ENCODE measurements around the gene GSG1L.
"Not testable (repeated sequence)": the region's sequence is repeated elsewhere in the genome, so short reads cannot be mapped to it uniquely, and the experiment has no call there.

The GSG1L gene

GRCh38 chr16:27747946-27748345 lies 315.6 kb downstream of the GSG1L start:
- DNase-seq, result no peak

DNA sequence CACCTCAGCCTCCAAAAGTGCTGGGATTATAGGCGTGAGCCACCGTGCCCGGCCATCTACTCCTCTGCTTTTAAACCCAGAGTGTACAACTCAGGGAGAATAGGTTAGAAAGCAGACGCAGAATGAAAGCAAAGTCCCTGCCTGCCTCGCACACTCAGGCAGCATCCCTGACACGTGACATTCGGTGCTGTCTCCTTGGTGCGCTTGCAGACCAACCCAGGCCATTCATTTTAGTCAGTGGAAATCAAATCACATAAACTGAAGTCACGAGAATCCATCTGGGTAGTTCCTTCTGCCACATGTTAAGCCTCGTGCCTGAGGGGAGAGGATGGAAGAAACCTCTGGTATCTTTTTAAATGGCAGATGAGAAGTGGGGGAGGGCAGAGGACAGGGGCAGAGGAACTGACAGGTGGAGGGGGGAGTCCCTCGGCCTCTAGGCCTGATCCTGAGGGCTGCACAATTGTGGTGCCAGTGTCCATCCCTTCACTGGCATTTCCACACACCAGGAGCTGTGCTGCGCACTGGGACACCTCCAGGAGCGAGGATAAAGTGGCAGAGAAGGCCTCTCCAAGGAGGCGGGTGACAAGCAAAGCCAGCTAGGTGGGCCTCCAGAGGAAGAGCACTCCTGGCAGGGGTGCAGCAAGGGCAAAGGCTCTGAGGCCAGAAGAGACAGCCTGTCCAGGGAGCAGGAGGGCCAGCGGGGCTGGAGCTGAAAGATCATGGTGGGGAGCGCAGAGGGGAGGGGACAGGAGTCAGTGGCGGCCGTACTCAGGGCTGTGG lies 317.2 kb downstream of the GSG1L start:
- no peak for DNase-seq

- no peak for DNase-seq
Measured at GRCh38 chr16:27745348-27745747, 318.2 kb downstream of the GSG1L start.

DNA sequence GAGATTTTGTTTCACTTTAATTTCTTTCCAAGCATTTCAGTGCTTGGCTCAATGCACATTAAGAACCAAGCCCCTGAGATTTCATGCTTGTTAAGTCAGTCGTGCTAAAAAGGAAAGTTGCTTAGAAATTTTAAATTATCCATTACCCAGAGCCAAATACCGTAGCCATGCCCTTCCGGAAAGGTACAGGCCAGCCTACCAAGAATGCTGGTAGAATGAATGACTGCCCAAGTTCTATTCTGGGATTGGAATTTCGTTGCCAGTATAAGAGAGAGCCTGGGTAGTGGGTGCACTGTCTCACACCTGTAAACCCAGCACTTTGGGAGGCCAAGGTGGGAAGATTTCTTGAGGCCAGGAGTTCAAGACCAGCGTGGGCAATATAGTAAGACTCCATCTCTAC lies 319.6 kb downstream of the GSG1L start:
- DNase-seq, result no peak

DNA sequence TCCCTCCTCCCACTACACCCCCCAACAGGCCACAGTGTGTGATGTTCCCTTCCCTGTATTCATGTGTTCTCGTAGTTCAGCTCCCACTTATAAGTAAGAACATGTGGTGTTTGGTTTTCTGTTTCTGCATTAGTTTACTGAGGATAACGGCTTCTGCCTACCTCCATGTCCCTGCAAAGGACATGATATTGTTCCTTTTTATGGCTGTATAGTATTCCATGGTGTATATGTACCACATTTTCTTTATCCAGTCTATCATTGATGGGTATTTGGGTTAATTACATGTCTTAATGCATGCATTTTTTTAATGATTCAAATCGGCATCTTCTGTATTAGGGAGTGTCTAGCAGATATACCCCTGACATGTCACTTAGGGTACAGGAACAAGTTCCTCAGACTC lies 320.5 kb downstream of the GSG1L start:
- DNase-seq, result not testable (repeated sequence)

GRCh38 chr16:27742333-27742732 lies 321.2 kb downstream of the GSG1L start:
- no peak for DNase-seq

DNA sequence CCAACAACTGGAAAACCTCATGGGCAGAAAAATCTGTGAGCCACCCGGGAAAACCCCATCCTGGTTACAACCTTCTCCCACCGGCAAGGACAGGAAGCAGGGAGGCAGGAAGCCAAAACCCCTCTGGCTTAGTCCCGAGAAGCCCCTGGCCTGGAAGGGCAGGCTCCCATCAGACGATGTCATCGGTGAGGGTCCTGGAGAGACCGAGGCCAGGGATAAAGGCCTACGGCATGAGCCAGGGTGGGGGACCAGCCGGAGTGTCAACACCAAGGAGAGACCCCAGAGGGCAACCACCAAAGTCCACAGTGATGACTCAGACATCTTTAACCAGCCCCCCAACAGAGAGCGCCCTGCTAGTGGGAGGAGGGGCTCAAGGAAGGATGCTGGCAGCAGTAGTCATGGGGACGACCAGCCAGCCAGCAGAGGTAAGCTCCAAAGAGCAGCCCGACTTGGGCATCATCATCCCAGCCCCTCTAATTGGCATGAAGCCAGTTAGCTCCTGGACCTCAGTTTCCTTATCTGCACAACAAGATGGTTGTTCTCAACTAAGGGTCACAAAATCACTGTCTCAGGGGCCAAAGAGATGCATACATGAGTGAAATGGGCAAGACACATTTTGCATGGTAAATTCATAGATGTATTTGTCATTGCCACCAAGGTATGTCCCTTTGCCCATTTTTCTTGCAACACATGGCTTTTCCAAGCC lies 322.9 kb downstream of the GSG1L start:
- no peak for DNase-seq

GRCh38 chr16:27739606-27740357 lies 323.7 kb downstream of the GSG1L start:
- no peak for DNase-seq

- DNase-seq, result no peak
Measured at GRCh38 chr16:27738596-27738995, 324.9 kb downstream of the GSG1L start.
